ENCODE results near the gene TOMM40L. TPM values are rescaled to one million over a fixed set of nuclear protein-coding genes. Genes with fewer than 3 reads are reported as not detected.
A peak's percentile ranks its signal among the peaks of the same experiment; 100 is the strongest.

Gene TOMM40L
- total and polyA plus RNA-seq, 9 donors, result 2.4 to 15.2 (median 7.5) TPM

DNA sequence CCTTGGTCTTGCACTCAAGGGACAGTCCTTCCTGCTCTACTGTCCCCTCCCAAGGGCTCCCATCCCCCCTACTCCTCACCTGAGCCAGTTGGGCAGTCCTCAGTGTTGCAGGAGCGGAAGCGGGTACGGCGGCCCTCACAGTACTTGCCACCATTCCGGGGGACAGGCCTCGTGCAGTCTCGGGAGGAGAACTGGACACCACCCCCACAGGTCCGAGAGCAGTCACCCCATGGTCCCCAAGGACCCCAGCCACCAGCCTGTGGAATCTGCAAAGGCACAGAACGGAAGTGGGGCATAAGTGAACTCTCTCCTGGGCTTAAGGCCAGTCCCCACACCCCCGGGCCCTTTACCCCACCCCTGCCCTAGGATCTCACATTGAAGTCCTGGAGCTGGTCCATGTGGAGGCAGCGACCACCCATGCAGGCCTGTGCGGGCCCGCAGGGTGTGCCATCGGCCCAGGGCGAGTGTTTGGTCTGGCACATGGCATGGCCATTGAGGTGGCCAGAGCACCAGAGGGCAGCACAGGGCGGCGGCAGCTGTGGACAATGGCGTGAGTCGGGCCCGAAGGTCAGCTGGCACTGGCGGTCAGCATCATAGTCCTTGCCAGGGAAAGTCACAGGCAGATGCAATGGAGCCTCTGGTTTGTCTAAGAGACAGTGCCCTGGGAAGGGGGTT lies 32.2 kb upstream of the TOMM40L start:
- WGBS, 3 donors, result 64 to 72% (median 72%) methylated on average over 21 of the region's 21 CpGs
- Histone ChIP-seq H3K27ac (no peak overlapping the region), H3K4me1 (ENCODE audit: insufficient read depth) (peaks cover 15% of the 10 kb centered on the region), H3K36me3 (no peaks in the 10 kb centered on the region), H3K4me3 (no peak overlapping the region), H3K27me3 (no peaks in the 10 kb centered on the region), H3K9me3 (no peaks in the 10 kb centered on the region)
- intact Hi-C loops (cut with DNase I), result loop anchor here (5.0 to 10.0 kb wide), 3 partner anchors 34 to 191 kb away; partner anchors contain the start of gene TOMM40L (in 1 of the 4)
- peak in 2 of 5 donors; percentile 50 to 59 for DNase-seq
- no peak for TF ChIP-seq POLR2A (IDR thresholded peaks at IDR 0.05)
- TF ChIP-seq, protein P1, sequence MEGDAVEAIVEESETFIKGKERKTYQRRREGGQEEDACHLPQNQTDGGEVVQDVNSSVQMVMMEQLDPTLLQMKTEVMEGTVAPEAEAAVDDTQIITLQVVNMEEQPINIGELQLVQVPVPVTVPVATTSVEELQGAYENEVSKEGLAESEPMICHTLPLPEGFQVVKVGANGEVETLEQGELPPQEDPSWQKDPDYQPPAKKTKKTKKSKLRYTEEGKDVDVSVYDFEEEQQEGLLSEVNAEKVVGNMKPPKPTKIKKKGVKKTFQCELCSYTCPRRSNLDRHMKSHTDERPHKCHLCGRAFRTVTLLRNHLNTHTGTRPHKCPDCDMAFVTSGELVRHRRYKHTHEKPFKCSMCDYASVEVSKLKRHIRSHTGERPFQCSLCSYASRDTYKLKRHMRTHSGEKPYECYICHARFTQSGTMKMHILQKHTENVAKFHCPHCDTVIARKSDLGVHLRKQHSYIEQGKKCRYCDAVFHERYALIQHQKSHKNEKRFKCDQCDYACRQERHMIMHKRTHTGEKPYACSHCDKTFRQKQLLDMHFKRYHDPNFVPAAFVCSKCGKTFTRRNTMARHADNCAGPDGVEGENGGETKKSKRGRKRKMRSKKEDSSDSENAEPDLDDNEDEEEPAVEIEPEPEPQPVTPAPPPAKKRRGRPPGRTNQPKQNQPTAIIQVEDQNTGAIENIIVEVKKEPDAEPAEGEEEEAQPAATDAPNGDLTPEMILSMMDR (IDR thresholded peaks at IDR 0.05), result no peak

DNA sequence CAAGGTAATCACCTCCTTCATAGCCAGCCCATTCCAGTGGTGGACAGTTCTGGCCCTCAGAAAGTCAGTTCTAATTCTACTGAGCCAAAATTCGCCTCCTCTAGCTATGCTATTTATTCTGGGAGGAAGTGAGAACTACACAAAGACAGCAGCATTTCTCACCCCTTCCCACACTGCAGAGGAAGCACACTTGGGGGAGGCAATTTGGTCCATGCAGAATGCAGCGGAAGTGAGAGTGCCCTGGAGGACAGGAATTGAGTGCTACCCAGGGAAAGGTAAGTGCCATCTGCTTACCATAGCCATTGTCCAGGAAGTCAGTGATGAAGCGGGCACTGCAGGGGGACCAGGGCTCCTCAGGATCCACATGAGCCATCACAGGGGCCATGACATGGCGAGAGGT lies 30.7 kb upstream of the TOMM40L start:
- H3K4me3 ChIP-seq, result no peak overlapping the region

DNA sequence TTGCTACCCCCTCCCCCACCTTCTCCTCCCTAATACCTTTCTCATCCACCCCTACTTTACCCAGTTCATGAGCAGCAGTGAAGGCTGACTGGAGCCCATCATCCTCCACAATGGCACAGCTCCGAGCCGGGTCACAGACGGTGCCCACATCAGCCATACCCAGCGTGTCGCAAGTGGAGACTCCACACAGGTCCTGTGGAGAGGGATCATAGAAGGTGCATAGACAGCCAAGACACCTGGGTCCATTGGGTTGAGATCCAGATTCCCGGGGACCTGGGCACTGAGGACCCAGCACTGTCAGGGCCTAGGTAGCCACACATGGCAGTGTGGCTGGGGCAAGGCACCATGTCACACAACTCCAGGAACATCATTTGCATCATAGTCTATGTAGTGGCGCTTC lies 29.7 kb upstream of the TOMM40L start:
- no peaks in the 10 kb centered on the region for H3K9me3 ChIP-seq
- H3K4me1 ChIP-seq (ENCODE audit: insufficient read depth), result peaks cover 35% of the 10 kb centered on the region
- intact Hi-C loops (cut with DNase I), result loop anchor here in 2 of 4 donors (10.0 kb wide), 1 partner anchor 189 kb away; no protein-coding TSS in a partner anchor
- peak in 1 of 5 donors; percentile 38 for DNase-seq
- H3K27me3 ChIP-seq, result no peaks in the 10 kb centered on the region
- 90 to 98% (median 93%) methylated on average over 7 of the region's 7 CpGs for WGBS, 3 donors
- no peak overlapping the region for H3K4me3 ChIP-seq
- no peak for TF ChIP-seq EP300 (IDR thresholded peaks at IDR 0.05)
- TF ChIP-seq POLR2A (IDR thresholded peaks at IDR 0.05), result no peak
- TF ChIP-seq, protein P1 (IDR thresholded peaks at IDR 0.05), result no peak
- no peaks in the 10 kb centered on the region for H3K36me3 ChIP-seq
- peak overlapping the region; percentile 18 to 96 for H3K27ac ChIP-seq

More for the DNA sequence above, 30.7 kb upstream of the TOMM40L start:
- TF ChIP-seq, protein P1 (IDR thresholded peaks at IDR 0.05), result no peak
- no peak for TF ChIP-seq POLR2A (IDR thresholded peaks at IDR 0.05)
- no peak for TF ChIP-seq EP300 (IDR thresholded peaks at IDR 0.05)
- peaks cover 26% of the 10 kb centered on the region for H3K4me1 ChIP-seq (ENCODE audit: insufficient read depth)
- no peaks in the 10 kb centered on the region for H3K36me3 ChIP-seq
- WGBS, 3 donors, result 87 to 92% (median 91%) methylated on average over 4 of the region's 4 CpGs
- intact Hi-C loops (cut with DNase I), result loop anchor here in 2 of 4 donors (10.0 kb wide), 1 partner anchor 190 kb away; no protein-coding TSS in a partner anchor
- H3K27me3 ChIP-seq, result no peaks in the 10 kb centered on the region
- peak in 1 of 5 donors; percentile 33 for DNase-seq
- no peak overlapping the region for H3K27ac ChIP-seq
- no peaks in the 10 kb centered on the region for H3K9me3 ChIP-seq

DNA sequence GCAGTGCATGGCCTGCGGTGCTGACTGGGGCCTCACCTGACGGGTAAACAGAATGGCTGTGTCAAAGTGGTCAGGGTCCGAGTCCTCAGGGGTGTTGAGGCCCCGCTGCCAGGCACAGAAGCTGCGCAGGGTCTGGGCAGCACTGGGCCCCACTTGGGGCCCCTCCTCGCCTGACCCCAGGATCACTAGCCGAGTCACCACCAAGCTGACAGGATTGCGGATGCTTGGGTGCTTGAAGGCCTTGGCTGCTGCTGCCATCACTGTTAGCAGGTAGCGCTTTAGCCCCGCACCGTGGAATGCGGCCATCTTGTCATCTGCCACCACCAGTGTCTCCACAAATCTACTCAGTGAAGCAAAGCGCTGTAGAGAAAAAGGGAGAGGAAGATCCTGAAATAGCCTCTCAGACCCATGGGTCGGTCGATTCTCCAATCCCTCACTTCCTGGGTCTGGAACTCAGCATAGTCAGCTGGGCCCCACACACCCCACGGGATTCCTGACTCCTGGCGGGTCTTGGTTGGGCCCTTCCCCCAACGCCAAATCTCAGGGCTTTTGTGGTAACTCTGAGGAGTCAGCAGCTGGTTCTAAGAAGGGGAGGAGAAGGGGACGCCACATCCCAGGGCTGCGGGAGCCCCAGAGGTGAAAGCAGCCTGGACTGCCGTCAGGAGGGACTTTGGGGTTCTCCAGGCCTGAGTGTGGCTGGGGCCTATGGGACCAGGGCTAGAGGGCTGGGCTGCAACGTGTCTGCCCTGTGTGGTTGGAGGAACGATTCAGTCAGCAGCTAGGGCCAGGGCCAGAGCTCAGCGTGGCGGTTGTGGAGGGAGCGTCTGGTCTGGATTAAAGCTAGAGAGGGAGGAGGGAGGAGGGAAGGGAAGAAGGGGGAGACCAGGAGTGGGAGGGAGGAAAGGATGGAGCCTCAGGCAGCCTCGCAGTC lies 29.1 kb upstream of the TOMM40L start:
- H3K27ac ChIP-seq, result peak overlapping the region; percentile 84 to 96
- TF ChIP-seq EP300 (IDR thresholded peaks at IDR 0.05), result no peak
- no peak for TF ChIP-seq POLR2A (IDR thresholded peaks at IDR 0.05)
- TF ChIP-seq, protein P1 (IDR thresholded peaks at IDR 0.05), result no peak
- peak overlapping the region; percentile 44 for H3K4me3 ChIP-seq
- intact Hi-C loops (cut with DNase I), result loop anchor here in 2 of 4 donors (10.0 kb wide), 1 partner anchor 188 kb away; no protein-coding TSS in a partner anchor
- DNase-seq, result peak in 4 of 5 donors; percentile 61 to 75 (median 66)
- peaks cover 37% of the 10 kb centered on the region for H3K4me1 ChIP-seq (ENCODE audit: insufficient read depth)
- H3K9me3 ChIP-seq, result no peaks in the 10 kb centered on the region
- WGBS, 3 donors, result 41 to 50% (median 46%) methylated on average over 26 to 27 of the region's 27 CpGs
- no peaks in the 10 kb centered on the region for H3K36me3 ChIP-seq
- no peaks in the 10 kb centered on the region for H3K27me3 ChIP-seq

Data from ovary (tissue), 9 donors.